ENCODE results near the gene ARL14.

ARL14 gene

DNA sequence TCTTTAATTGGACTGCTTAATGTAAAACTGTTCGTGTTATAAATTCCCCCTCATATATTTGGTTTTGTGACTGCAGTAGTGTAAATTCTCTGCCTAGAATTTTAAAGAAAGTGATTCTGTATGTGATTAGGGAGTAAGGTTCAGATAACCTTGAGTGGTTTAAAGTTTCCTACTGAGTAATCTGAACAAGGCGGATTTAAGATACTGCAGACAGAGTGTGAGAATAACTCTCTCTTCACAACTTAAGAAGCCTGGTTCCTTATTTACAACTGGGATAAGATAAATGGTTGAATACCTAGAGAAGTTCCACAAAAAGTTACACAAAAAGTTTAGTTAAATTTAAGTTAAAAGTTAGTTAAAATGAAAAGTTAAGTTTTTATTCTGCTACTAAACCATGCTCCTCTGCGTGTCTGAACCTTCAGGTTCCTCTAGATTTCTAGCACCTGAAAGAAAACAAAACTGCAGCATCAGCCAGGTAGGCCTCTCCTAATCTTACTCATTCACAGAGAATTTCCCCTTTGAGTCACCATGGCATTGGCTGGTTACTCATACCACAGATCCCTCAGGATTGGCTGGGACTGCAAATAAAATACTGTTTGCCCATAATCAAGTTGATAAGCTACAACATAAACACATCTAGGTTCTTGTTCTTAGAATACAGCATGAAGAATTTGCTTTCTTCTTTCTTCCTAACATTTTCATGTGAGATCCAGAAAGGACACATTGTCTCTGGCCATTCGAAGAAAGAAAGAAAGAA, at the start of gene ARL14:
TSS of gene ARL14 (plus strand) at position 614 of the 757 bp plus-strand sequence. CDS start 187 bp downstream, outside the sequence.
- no peak within 1 kb of the TSS for H3K9ac ChIP-seq (ENCODE audit: low read length)
- no peak within 1 kb of the TSS for H3K27ac ChIP-seq (ENCODE audit: low read depth, low read length)
- H3K36me3 ChIP-seq (ENCODE audit: insufficient read depth, low read length): no peaks in the 10 kb centered on the region
- no peaks in the 10 kb centered on the region for H3K27me3 ChIP-seq (ENCODE audit: control insufficient read depth in 1 of 2, insufficient read depth in 2 of 2, low read length in 2 of 2)
- no peaks in the 10 kb centered on the region for H3K4me1 ChIP-seq (ENCODE audit: insufficient read depth, low read length)
- H3K4me3 ChIP-seq (ENCODE audit: low read depth in 1 of 2, low read length in 2 of 2): no peak within 1 kb of the TSS
- no peaks in the 10 kb centered on the region for H3K9me3 ChIP-seq (ENCODE audit: low read length)

DNA sequence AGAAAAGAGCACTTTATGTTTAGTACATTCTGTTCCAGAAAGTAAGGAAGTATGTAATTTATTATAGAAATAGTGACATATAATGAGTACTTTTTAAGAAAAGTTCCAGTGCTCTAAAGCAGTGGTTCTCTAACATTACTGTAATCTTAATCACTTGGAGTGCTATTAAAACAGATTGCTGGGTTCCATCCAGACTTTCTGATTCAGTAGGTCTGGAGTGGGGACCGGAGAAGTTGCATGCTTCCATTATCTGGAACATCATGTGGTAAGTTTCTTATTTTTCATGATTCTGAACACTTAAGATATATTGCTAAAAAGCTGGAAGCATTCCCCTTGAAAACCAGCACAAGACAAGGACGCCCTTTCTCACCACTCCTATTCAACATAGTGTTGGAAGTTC, 47.5 kb upstream of the ARL14 start:
- Histone ChIP-seq H3K9ac (ENCODE audit: low read length) (no peak overlapping the region), H3K36me3 (ENCODE audit: insufficient read depth, low read length) (no peaks in the 10 kb centered on the region), H3K4me1 (ENCODE audit: insufficient read depth, low read length) (no peaks in the 10 kb centered on the region), H3K4me3 (ENCODE audit: low read depth in 1 of 2, low read length in 2 of 2) (no peak overlapping the region), H3K27me3 (ENCODE audit: control insufficient read depth in 1 of 2, insufficient read depth in 2 of 2, low read length in 2 of 2) (no peaks in the 10 kb centered on the region), H3K9me3 (ENCODE audit: low read length) (no peaks in the 10 kb centered on the region), H3K27ac (ENCODE audit: low read depth, low read length) (no peak overlapping the region)

DNA sequence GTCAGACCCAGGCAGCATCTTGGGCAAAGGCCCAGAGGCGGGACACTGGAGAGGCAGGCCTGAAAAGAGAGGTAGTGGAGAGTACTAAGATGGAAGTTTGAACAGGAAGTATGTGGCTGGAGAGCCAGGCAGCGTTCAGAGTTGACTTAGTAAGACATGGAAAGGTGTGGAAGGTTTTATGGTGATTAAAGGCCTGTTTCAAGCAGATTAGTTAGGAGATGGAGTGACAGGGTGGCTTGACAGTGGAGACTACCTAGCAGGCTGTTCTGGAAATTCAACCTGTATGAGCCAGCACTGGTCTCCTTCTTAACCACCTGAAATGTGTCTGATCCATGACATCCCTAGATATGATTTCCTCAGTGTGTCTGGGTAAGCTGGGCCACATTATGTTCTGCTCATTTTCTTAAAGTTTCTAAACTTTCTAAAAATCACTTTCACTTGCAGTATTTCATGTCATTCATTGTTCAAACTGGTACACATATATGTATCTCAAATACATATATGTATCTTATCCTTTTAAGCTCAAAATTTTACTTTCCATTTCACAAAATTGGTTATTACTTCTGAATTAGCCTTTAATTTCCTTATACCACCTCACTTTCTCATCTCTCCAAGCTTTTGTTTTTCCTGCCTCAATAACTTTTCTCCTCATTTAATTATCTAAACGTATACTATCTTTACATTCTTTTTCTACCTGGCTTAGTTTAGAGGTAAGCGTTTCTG, 43.4 kb upstream of the ARL14 start:
- Histone ChIP-seq H3K9me3 (ENCODE audit: low read length) (no peaks in the 10 kb centered on the region), H3K27ac (ENCODE audit: low read depth, low read length) (no peak overlapping the region), H3K4me3 (ENCODE audit: low read depth in 1 of 2, low read length in 2 of 2) (no peak overlapping the region), H3K9ac (ENCODE audit: low read length) (no peak overlapping the region), H3K4me1 (ENCODE audit: insufficient read depth, low read length) (no peaks in the 10 kb centered on the region), H3K36me3 (ENCODE audit: insufficient read depth, low read length) (no peaks in the 10 kb centered on the region), H3K27me3 (ENCODE audit: control insufficient read depth in 1 of 2, insufficient read depth in 2 of 2, low read length in 2 of 2) (no peaks in the 10 kb centered on the region)

DNA sequence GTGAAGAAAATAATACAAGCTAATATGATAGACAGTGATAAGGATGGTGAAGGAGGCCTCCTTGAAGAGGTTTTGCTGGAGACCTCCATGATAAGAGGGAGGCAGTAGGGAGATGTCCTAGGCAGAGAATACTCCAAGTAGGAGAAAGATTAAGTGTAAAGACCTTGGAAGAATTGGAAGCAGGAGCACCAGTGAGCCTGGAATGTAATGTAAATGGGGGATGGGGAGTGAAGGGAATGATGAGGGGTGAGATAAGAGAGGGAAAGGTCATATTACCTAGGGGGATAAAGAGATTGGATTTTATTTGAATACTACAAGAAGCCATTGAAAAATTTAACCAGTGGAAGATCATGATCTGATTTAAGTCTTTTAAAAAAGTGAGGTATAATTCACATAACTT, 41.7 kb upstream of the ARL14 start:
- H3K9me3 ChIP-seq (ENCODE audit: low read length): no peaks in the 10 kb centered on the region
- no peaks in the 10 kb centered on the region for H3K27me3 ChIP-seq (ENCODE audit: control insufficient read depth in 1 of 2, insufficient read depth in 2 of 2, low read length in 2 of 2)
- H3K36me3 ChIP-seq (ENCODE audit: insufficient read depth, low read length): no peaks in the 10 kb centered on the region
- H3K4me1 ChIP-seq (ENCODE audit: insufficient read depth, low read length): no peaks in the 10 kb centered on the region
- H3K9ac ChIP-seq (ENCODE audit: low read length): no peak overlapping the region
- H3K4me3 ChIP-seq (ENCODE audit: low read depth in 1 of 2, low read length in 2 of 2): no peak overlapping the region
- H3K27ac ChIP-seq (ENCODE audit: low read depth, low read length): no peak overlapping the region

DNA sequence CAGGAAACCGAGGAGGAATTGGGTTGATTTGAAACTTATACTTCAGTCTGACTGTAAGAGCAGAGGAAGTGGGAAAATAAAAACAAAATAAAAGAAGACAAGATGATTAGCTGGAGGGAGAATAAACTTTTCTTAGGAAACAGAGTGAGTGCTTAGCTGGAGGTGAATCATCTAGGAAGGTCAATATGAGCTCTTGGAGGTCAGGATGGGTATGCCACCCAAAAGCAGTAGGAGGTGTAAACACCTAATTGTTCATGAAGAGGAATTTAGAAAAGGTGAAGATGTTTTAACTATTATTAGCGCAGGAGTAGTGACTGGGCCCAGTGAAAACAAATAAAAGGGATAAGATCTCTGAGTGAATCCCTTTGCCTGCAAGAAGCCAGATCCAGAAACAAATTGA, 39.9 kb upstream of the ARL14 start:
- no peak overlapping the region for H3K4me3 ChIP-seq (ENCODE audit: low read depth in 1 of 2, low read length in 2 of 2)
- no peaks in the 10 kb centered on the region for H3K36me3 ChIP-seq (ENCODE audit: insufficient read depth, low read length)
- H3K27me3 ChIP-seq (ENCODE audit: control insufficient read depth in 1 of 2, insufficient read depth in 2 of 2, low read length in 2 of 2): no peaks in the 10 kb centered on the region
- H3K27ac ChIP-seq (ENCODE audit: low read depth, low read length): no peak overlapping the region
- H3K4me1 ChIP-seq (ENCODE audit: insufficient read depth, low read length): no peaks in the 10 kb centered on the region
- no peak overlapping the region for H3K9ac ChIP-seq (ENCODE audit: low read length)
- H3K9me3 ChIP-seq (ENCODE audit: low read length): no peaks in the 10 kb centered on the region

DNA sequence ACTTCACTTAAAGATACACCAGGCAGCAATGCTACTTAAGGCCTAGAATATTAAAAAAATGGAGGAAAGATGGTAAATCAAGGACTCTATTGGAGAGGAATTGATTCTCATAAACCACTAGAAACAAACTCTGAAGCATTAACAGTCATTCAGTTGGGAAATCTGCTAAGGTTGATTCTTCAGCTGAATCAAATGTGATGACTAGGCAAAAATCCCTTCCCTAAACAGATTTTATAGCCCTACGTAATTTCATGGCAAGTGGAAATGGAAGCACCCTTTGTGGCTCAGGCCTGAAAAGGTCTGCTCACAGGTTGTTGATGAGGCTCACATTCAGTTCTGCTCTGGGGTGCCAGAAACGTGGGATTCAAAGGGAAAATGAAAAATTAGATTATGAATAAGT, 38.8 kb upstream of the ARL14 start:
- Histone ChIP-seq H3K27me3 (ENCODE audit: control insufficient read depth in 1 of 2, insufficient read depth in 2 of 2, low read length in 2 of 2) (no peaks in the 10 kb centered on the region), H3K9me3 (ENCODE audit: low read length) (no peaks in the 10 kb centered on the region), H3K4me3 (ENCODE audit: low read depth in 1 of 2, low read length in 2 of 2) (no peak overlapping the region), H3K27ac (ENCODE audit: low read depth, low read length) (no peak overlapping the region), H3K9ac (ENCODE audit: low read length) (no peak overlapping the region), H3K4me1 (ENCODE audit: insufficient read depth, low read length) (no peaks in the 10 kb centered on the region), H3K36me3 (ENCODE audit: insufficient read depth, low read length) (no peaks in the 10 kb centered on the region)

DNA sequence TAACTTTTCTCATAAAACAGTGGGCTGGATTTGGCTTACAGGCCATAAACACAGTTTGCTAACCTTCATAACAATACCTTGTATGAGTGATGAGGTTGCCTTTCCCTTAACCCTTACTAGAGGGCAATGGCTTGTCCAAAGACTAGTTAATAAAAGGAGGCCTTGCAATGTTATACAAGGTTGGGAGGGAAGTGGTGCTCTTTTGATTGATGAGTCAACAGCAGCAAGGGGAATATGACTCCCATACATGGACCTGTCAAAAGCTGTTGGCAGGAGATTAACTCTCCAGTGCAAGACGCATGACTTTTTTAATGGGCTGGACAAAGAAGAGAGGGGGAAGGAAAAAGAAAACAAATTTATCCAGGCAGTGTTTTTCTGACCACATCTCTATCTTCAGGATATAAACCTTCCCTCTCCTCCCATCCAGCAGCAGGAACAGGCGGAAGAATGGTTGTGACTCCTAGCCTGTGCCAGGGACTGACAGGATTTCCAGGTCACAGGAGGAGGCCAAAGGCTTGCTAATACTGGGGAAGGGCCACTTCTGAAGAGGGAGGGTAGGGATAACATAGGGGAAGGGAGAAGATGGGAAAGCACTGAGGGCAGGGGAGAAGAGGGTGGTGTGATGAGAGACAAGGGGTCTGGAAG, 35.2 kb upstream of the ARL14 start:
- Histone ChIP-seq H3K9ac (ENCODE audit: low read length) (no peak overlapping the region), H3K36me3 (ENCODE audit: insufficient read depth, low read length) (no peaks in the 10 kb centered on the region), H3K4me1 (ENCODE audit: insufficient read depth, low read length) (no peaks in the 10 kb centered on the region), H3K4me3 (ENCODE audit: low read depth in 1 of 2, low read length in 2 of 2) (no peak overlapping the region), H3K27me3 (ENCODE audit: control insufficient read depth in 1 of 2, insufficient read depth in 2 of 2, low read length in 2 of 2) (no peaks in the 10 kb centered on the region), H3K9me3 (ENCODE audit: low read length) (no peaks in the 10 kb centered on the region), H3K27ac (ENCODE audit: low read depth, low read length) (no peak overlapping the region)

DNA sequence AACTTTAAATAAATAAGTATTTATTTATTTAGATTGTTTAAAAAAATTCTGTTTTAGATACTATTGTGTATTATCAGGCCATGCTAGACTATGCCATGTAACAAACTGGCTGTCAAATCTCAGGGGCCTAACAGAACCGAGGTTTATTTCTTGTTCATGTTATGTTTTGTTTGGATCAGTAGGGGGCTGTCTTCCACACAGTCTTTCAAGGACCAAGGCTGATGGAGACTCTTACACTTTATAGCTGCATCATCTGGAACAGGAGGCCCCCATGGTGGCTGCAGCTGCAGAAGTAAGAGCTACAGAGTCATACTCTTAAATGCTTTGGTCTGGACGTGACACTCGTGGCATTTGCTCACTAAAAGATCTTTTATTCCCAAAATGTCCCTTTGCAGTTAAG, 33.0 kb upstream of the ARL14 start:
- Histone ChIP-seq H3K9ac (ENCODE audit: low read length) (no peak overlapping the region), H3K27me3 (ENCODE audit: control insufficient read depth in 1 of 2, insufficient read depth in 2 of 2, low read length in 2 of 2) (no peaks in the 10 kb centered on the region), H3K4me3 (ENCODE audit: low read depth in 1 of 2, low read length in 2 of 2) (no peak overlapping the region), H3K9me3 (ENCODE audit: low read length) (no peaks in the 10 kb centered on the region), H3K4me1 (ENCODE audit: insufficient read depth, low read length) (no peaks in the 10 kb centered on the region), H3K36me3 (ENCODE audit: insufficient read depth, low read length) (no peaks in the 10 kb centered on the region), H3K27ac (ENCODE audit: low read depth, low read length) (no peak overlapping the region)

DNA sequence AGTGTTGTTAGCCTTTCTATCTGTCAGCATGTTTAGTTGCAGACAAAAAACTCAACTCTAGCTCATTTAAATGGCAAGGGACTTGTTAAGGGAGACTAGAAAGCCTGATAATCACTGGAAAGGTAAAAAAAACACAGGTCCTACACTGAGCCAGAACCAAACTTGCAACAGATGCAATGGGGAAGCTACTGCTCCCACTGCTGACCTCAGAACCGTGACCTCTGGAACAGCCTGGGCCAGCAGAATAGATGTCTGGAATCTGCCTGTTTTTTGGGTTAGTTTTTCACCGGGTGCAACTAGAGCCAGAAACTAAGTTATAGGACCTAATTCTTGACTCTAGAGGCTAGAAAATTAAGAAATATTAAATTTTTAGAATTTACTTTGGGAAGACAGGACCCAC, 32.5 kb upstream of the ARL14 start:
- Histone ChIP-seq H3K9me3 (ENCODE audit: low read length) (no peaks in the 10 kb centered on the region), H3K4me1 (ENCODE audit: insufficient read depth, low read length) (no peaks in the 10 kb centered on the region), H3K4me3 (ENCODE audit: low read depth in 1 of 2, low read length in 2 of 2) (no peak overlapping the region), H3K9ac (ENCODE audit: low read length) (no peak overlapping the region), H3K36me3 (ENCODE audit: insufficient read depth, low read length) (no peaks in the 10 kb centered on the region), H3K27ac (ENCODE audit: low read depth, low read length) (no peak overlapping the region), H3K27me3 (ENCODE audit: control insufficient read depth in 1 of 2, insufficient read depth in 2 of 2, low read length in 2 of 2) (no peaks in the 10 kb centered on the region)

DNA sequence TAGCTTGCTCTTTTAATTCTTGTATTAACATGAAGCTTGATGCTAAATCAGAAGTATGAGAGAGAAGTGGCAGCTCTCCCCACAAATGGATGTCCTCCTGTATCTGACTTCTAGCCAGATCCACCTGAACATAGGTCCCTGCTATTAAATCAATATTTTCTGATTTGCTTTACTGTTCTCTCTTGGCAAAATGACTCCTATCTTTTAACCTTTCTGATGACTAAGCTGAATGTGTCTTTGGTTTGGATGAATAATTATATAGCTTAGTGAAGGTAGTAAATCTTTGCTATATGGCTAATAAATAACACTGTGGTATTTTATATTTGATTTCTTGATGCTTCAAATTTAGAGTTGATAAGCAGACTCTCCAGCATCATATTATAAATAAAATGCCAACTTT, 28.3 kb upstream of the ARL14 start:
- no peak overlapping the region for H3K4me3 ChIP-seq (ENCODE audit: low read depth in 1 of 2, low read length in 2 of 2)
- no peaks in the 10 kb centered on the region for H3K36me3 ChIP-seq (ENCODE audit: insufficient read depth, low read length)
- no peaks in the 10 kb centered on the region for H3K27me3 ChIP-seq (ENCODE audit: control insufficient read depth in 1 of 2, insufficient read depth in 2 of 2, low read length in 2 of 2)
- no peaks in the 10 kb centered on the region for H3K9me3 ChIP-seq (ENCODE audit: low read length)
- no peak overlapping the region for H3K27ac ChIP-seq (ENCODE audit: low read depth, low read length)
- H3K9ac ChIP-seq (ENCODE audit: low read length): no peak overlapping the region
- H3K4me1 ChIP-seq (ENCODE audit: insufficient read depth, low read length): no peaks in the 10 kb centered on the region

DNA sequence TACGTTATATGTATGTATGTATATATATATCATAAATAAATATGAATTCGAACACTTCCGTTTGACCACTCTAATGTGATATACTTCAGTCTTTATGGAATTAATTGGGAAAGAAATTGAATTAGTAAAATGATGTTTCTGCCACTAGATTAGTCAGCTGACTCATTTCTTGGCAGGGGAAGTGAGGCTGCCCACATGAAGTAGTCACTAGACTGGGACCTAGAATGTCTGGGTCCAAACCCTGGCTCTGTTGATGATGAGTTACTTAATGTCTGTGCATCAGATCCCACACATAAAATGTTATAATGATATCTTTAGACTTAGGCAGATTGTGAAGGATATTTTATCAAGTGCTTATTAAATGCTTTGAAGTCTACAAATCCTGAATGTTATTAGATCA, 27.4 kb upstream of the ARL14 start:
- H3K4me3 ChIP-seq (ENCODE audit: low read depth in 1 of 2, low read length in 2 of 2): no peak overlapping the region
- H3K4me1 ChIP-seq (ENCODE audit: insufficient read depth, low read length): no peaks in the 10 kb centered on the region
- H3K36me3 ChIP-seq (ENCODE audit: insufficient read depth, low read length): no peaks in the 10 kb centered on the region
- no peaks in the 10 kb centered on the region for H3K27me3 ChIP-seq (ENCODE audit: control insufficient read depth in 1 of 2, insufficient read depth in 2 of 2, low read length in 2 of 2)
- H3K9me3 ChIP-seq (ENCODE audit: low read length): no peaks in the 10 kb centered on the region
- H3K27ac ChIP-seq (ENCODE audit: low read depth, low read length): no peak overlapping the region
- no peak overlapping the region for H3K9ac ChIP-seq (ENCODE audit: low read length)
